Subcutaneous abdominal adipose tissue (tissue), 5 donors: ENCODE data around the gene KCNT2.

Experiments used
- H3K27ac ChIP-seq: one replicate; pipeline ENCODE4 v1.7.0; 2013; ENCODE audit warnings: low read depth, mild to moderate bottlenecking, inconsistent platforms, low read length, moderate library complexity
- H3K27me3 ChIP-seq, 5 donors: one replicate each; pipeline ENCODE4 v1.7.0; 2013; ENCODE audit warnings: low read length in 5 of 5, inconsistent platforms in 1 of 5; ENCODE audit not compliant: control insufficient read depth in 5 of 5, insufficient read depth in 4 of 5
- H3K36me3 ChIP-seq, 5 donors: one replicate each; pipeline ENCODE4 v1.7.0; 2013; ENCODE audit warnings: low read length in 5 of 5; ENCODE audit not compliant: control insufficient read depth in 5 of 5, insufficient read depth in 5 of 5
- H3K4me1 ChIP-seq, 5 donors: one replicate each; pipeline ENCODE4 v1.7.0; 2013; ENCODE audit warnings: low read length in 5 of 5, mild to moderate bottlenecking in 3 of 5, moderate library complexity in 1 of 5; ENCODE audit not compliant: control insufficient read depth in 5 of 5, insufficient read depth in 5 of 5
- H3K4me3 ChIP-seq, 5 donors: one replicate each; pipeline ENCODE4 v1.7.0; 2013; ENCODE audit warnings: low read length in 5 of 5, low read depth in 1 of 5
- H3K9ac ChIP-seq, 5 donors: one replicate each; pipeline ENCODE4 v1.7.0; 2013; ENCODE audit warnings: low read length in 5 of 5, mild to moderate bottlenecking in 4 of 5, moderate library complexity in 3 of 5
- H3K9me3 ChIP-seq, 5 donors: one replicate each; pipeline ENCODE4 v1.7.0; 2013; ENCODE audit warnings: low read length in 5 of 5; ENCODE audit not compliant: control insufficient read depth in 5 of 5
- donor health status: healthy.
- donor health status: healthy.
- donor health status: healthy.
- donor health status: healthy.
- donor health status: healthy.

KCNT2 gene

GRCh38 chr1:196319301-196319700 is 288.9 kb downstream of the KCNT2 start:
- H3K36me3 ChIP-seq: no peaks in the 10 kb centered on the region
- H3K9ac ChIP-seq: no peak overlapping the region
- H3K27ac ChIP-seq: no peak overlapping the region
- H3K27me3 ChIP-seq: no peaks in the 10 kb centered on the region
- H3K4me3 ChIP-seq: no peak overlapping the region
- H3K4me1 ChIP-seq: no peaks in the 10 kb centered on the region
- no peaks in the 10 kb centered on the region for H3K9me3 ChIP-seq

- H3K27me3 ChIP-seq: no peaks in the 10 kb centered on the region
- no peak overlapping the region for H3K4me3 ChIP-seq
- H3K27ac ChIP-seq: no peak overlapping the region
- no peaks in the 10 kb centered on the region for H3K9me3 ChIP-seq
- no peaks in the 10 kb centered on the region for H3K36me3 ChIP-seq
- H3K9ac ChIP-seq: no peak overlapping the region
- H3K4me1 ChIP-seq: no peaks in the 10 kb centered on the region
Observed at GRCh38 chr1:196317535-196318522, 290.4 kb downstream of the KCNT2 start.

- Histone ChIP-seq H3K27me3 (no peaks in the 10 kb centered on the region), H3K4me3 (no peak overlapping the region), H3K27ac (no peak overlapping the region), H3K4me1 (no peaks in the 10 kb centered on the region), H3K9ac (no peak overlapping the region), H3K36me3 (no peaks in the 10 kb centered on the region), H3K9me3 (no peaks in the 10 kb centered on the region)
Observed at GRCh38 chr1:196312739-196313138, 295.5 kb downstream of the KCNT2 start.

- no peaks in the 10 kb centered on the region for H3K9me3 ChIP-seq
- no peaks in the 10 kb centered on the region for H3K27me3 ChIP-seq
- H3K27ac ChIP-seq: no peak overlapping the region
- H3K4me3 ChIP-seq: no peak overlapping the region
- H3K36me3 ChIP-seq: no peaks in the 10 kb centered on the region
- H3K9ac ChIP-seq: no peak overlapping the region
- no peaks in the 10 kb centered on the region for H3K4me1 ChIP-seq
Observed at GRCh38 chr1:196309386-196309785, 298.9 kb downstream of the KCNT2 start.

GRCh38 chr1:196308176-196308575 is 300.1 kb downstream of the KCNT2 start:
- H3K36me3 ChIP-seq: no peaks in the 10 kb centered on the region
- H3K27ac ChIP-seq: no peak overlapping the region
- H3K4me3 ChIP-seq: no peak overlapping the region
- no peaks in the 10 kb centered on the region for H3K4me1 ChIP-seq
- no peak overlapping the region for H3K9ac ChIP-seq
- no peaks in the 10 kb centered on the region for H3K27me3 ChIP-seq
- no peaks in the 10 kb centered on the region for H3K9me3 ChIP-seq

- no peak overlapping the region for H3K9ac ChIP-seq
- no peak overlapping the region for H3K4me3 ChIP-seq
- H3K27me3 ChIP-seq: no peaks in the 10 kb centered on the region
- H3K9me3 ChIP-seq: no peaks in the 10 kb centered on the region
- H3K4me1 ChIP-seq: no peaks in the 10 kb centered on the region
- no peak overlapping the region for H3K27ac ChIP-seq
- no peaks in the 10 kb centered on the region for H3K36me3 ChIP-seq
Observed at GRCh38 chr1:196306421-196306820, 301.8 kb downstream of the KCNT2 start.

- H3K9ac ChIP-seq: no peak overlapping the region
- H3K9me3 ChIP-seq: no peaks in the 10 kb centered on the region
- H3K36me3 ChIP-seq: no peaks in the 10 kb centered on the region
- H3K27me3 ChIP-seq: no peaks in the 10 kb centered on the region
- H3K27ac ChIP-seq: no peak overlapping the region
- no peak overlapping the region for H3K4me3 ChIP-seq
- no peaks in the 10 kb centered on the region for H3K4me1 ChIP-seq
Observed at GRCh38 chr1:196305216-196305615, 303.0 kb downstream of the KCNT2 start.

GRCh38 chr1:196302981-196303380 is 305.3 kb downstream of the KCNT2 start:
- no peaks in the 10 kb centered on the region for H3K36me3 ChIP-seq
- no peak overlapping the region for H3K9ac ChIP-seq

GRCh38 chr1:196302420-196302819 is 305.8 kb downstream of the KCNT2 start:
- Histone ChIP-seq H3K4me1 (no peaks in the 10 kb centered on the region), H3K9me3 (no peaks in the 10 kb centered on the region), H3K27ac (no peak overlapping the region), H3K9ac (no peak overlapping the region), H3K36me3 (no peaks in the 10 kb centered on the region), H3K4me3 (no peak overlapping the region), H3K27me3 (no peaks in the 10 kb centered on the region)

More at GRCh38 chr1:196302981-196303380, 305.3 kb downstream of the KCNT2 start:
- Histone ChIP-seq H3K27ac (no peak overlapping the region), H3K27me3 (no peaks in the 10 kb centered on the region), H3K4me1 (no peaks in the 10 kb centered on the region), H3K4me3 (no peak overlapping the region), H3K9me3 (no peaks in the 10 kb centered on the region)

GRCh38 chr1:196295766-196296165 is 312.5 kb downstream of the KCNT2 start:
- no peaks in the 10 kb centered on the region for H3K4me1 ChIP-seq

More at GRCh38 chr1:196295766-196296165, 312.5 kb downstream of the KCNT2 start:
- Histone ChIP-seq H3K36me3 (no peaks in the 10 kb centered on the region), H3K4me3 (no peak overlapping the region), H3K9ac (no peak overlapping the region), H3K27ac (no peak overlapping the region), H3K27me3 (no peaks in the 10 kb centered on the region), H3K9me3 (no peaks in the 10 kb centered on the region)
